Suprapubic skin (tissue), 3 donors: Measurements from ENCODE around the gene MTERF4.

Source experiments
- CTCF ChIP-seq, 2 donors: fragments of 200-600 bp in 1 of 2; fragments of 450-650 bp in 1 of 2; sonication (generic) in 1 of 2; IDR thresholded peaks; one replicate each; pipeline ENCODE4 v1.5.1; 2016 to 2019; ENCODE audit warnings: antibody characterized with exemption in 2 of 2, mild to moderate bottlenecking in 1 of 2, moderate library complexity in 1 of 2
- POLR2AphosphoS5 ChIP-seq, 3 donors: sonication (generic); formaldehyde crosslinking; IDR thresholded peaks; one replicate each; pipeline ENCODE4 v1.6.1; 2017; ENCODE audit warnings: antibody characterized with exemption in 3 of 3

GRCh38 chr2:241105641-241106040 is 3.6 kb upstream of the MTERF4 start:
- TF ChIP-seq POLR2AphosphoS5 (IDR thresholded peaks at IDR 0.05) = no peak
- TF ChIP-seq CTCF (IDR thresholded peaks at IDR 0.05) = no peak
